A549 (cell line): ENCODE measurements around the gene DHDDS. TPM values are rescaled to one million over a fixed set of nuclear protein-coding genes. Genes with fewer than 3 reads are reported as not detected.

Source experiments
- ATAC-seq, 2 experiments: fragments of 200-7000 bp in 1 of 2; fragments of >200 bp in 1 of 2; cut with Nextera tagmentation in 1 of 2; cut with Tn5 transposase in 1 of 2; 3 replicates each; pipeline versions ENCODE4 v1.8.0 to v1.9.1; 2018 to 2020; ENCODE audit warnings: mild to moderate bottlenecking in 1 of 2, moderate library complexity in 1 of 2
- CTCF ChIA-PET: fragments of 300-600 bp; sonication (Branson Sonifier 250); formaldehyde crosslinking; extraction: SDS; loops from one replicate; lab custom pipeline; 2021; ENCODE audit warnings: antibody characterized with exemption, inconsistent platforms; lab: Yijun Ruan, JAX
- POLR2A ChIA-PET: fragments of 350-600 bp; formaldehyde crosslinking; extraction: SDS; loops from one replicate; lab custom pipeline; 2021; ENCODE audit warnings: antibody characterized with exemption, inconsistent platforms; lab: Yijun Ruan, JAX
- DNase-seq, 2 experiments: peaks; one replicate each; pipeline versions ENCODE4 v3.0.0 to v3.0.0-alpha.2; 2011 to 2016; ENCODE audit warnings: low read depth in 1 of 2, low spot score in 1 of 2
- FAIRE-seq: peaks from 2 replicates; lab custom pipeline; 2011; peaks lifted over from hg19 to GRCh38; lab: Jason Lieb, UNC
- H3K27ac ChIP-seq, 2 experiments: fragments of >200 bp; sonication (Bioruptor Twin); formaldehyde crosslinking; 3 replicates each; pipeline ENCODE4 v1.5.1; 2016 to 2017
- H3K4me1 ChIP-seq: fragments of >200 bp; sonication (Bioruptor Twin); formaldehyde crosslinking; 3 replicates; pipeline ENCODE4 v1.6.1; 2016
- H3K4me2 ChIP-seq: fragments of >200 bp; sonication (Bioruptor Twin); formaldehyde crosslinking; 3 replicates; pipeline ENCODE4 v1.6.1; 2016
- H3K4me3 ChIP-seq: fragments of >200 bp; sonication (Bioruptor Twin); formaldehyde crosslinking; 3 replicates; pipeline ENCODE4 v1.5.1; 2016
- H3K9me3 ChIP-seq: fragments of >200 bp; sonication (Bioruptor Twin); formaldehyde crosslinking; 3 replicates; pipeline ENCODE4 v1.6.1; 2016
- CBX8 ChIP-seq: fragments of 200-600 bp; sonication (generic); IDR thresholded peaks from 2 replicates; pipeline ENCODE4 v1.6.1; 2016
- CHD2 ChIP-seq: fragments of 150-350 bp; IDR thresholded peaks from 2 replicates; pipeline ENCODE4 v1.6.1; 2014; ENCODE audit warnings: low read length; ENCODE audit not compliant: partially characterized antibody
- EHMT2 ChIP-seq: fragments of 200-600 bp; sonication (generic); IDR thresholded peaks from 2 replicates; pipeline ENCODE4 v1.6.1; 2016; ENCODE audit warnings: antibody characterized with exemption, low read depth, mild to moderate bottlenecking, moderate library complexity
- ELK1 ChIP-seq: fragments of 150-350 bp; IDR thresholded peaks from 2 replicates; pipeline ENCODE4 v1.6.1; 2014; ENCODE audit warnings: low read depth, mild to moderate bottlenecking, low read length
- FOSB ChIP-seq: fragments of 250-450 bp; sonication (Bioruptor Pico); IDR thresholded peaks from 2 replicates; pipeline ENCODE4 v1.5.0; 2020; ENCODE audit warnings: mild to moderate bottlenecking, moderate library complexity
- FOSL2 ChIP-seq, 2 experiments: fragments of 450-650 bp in 1 of 2; fragments of >200 bp in 1 of 2; sonication (Bioruptor Twin) in 1 of 2; formaldehyde crosslinking; IDR thresholded peaks; 2 replicates each; pipeline versions ENCODE4 v1.5.0 to v1.6.1; 2016 to 2020; ENCODE audit warnings: mild to moderate bottlenecking in 1 of 2, moderate library complexity in 1 of 2
- HEYL ChIP-seq: fragments of 250-450 bp; sonication (Bioruptor Pico); IDR thresholded peaks from 2 replicates; pipeline ENCODE4 v1.8.0; 2021; ENCODE audit warnings: mild to moderate bottlenecking, moderate library complexity
- HMGXB4 ChIP-seq: fragments of 250-450 bp; sonication (Bioruptor Pico); IDR thresholded peaks from 2 replicates; pipeline ENCODE4 v1.5.0; 2021; ENCODE audit warnings: mild to moderate bottlenecking, moderate library complexity, borderline replicate concordance
- HOXA7 ChIP-seq: fragments of 250-450 bp; sonication (Bioruptor Pico); IDR thresholded peaks from 2 replicates; pipeline ENCODE4 v1.5.0; 2020; ENCODE audit warnings: mild to moderate bottlenecking, moderate library complexity
- HOXB13 ChIP-seq: fragments of 250-450 bp; sonication (Bioruptor Pico); IDR thresholded peaks from 2 replicates; pipeline ENCODE4 v1.5.0; 2020; ENCODE audit warnings: low read depth, mild to moderate bottlenecking, moderate library complexity
- HOXB5 ChIP-seq: fragments of 250-450 bp; sonication (Bioruptor Pico); IDR thresholded peaks from 2 replicates; pipeline ENCODE4 v1.5.0; 2020; ENCODE audit warnings: mild to moderate bottlenecking, moderate library complexity
- JUN ChIP-seq, 2 experiments: fragments of >200 bp; sonication (Bioruptor Twin); formaldehyde crosslinking; IDR thresholded peaks; 2 replicates in 1 of 2; 3 replicates in 1 of 2; pipeline ENCODE4 v1.6.1; 2016 to 2017
- JUNB ChIP-seq: fragments of >200 bp; sonication (Bioruptor Twin); formaldehyde crosslinking; IDR thresholded peaks from 2 replicates; pipeline ENCODE4 v1.6.1; 2016
- KDM1A ChIP-seq: fragments of 200-600 bp; sonication (generic); IDR thresholded peaks from 2 replicates; pipeline ENCODE4 v1.6.1; 2016; ENCODE audit warnings: low read depth, mild to moderate bottlenecking
- MAZ ChIP-seq: fragments of 150-350 bp; IDR thresholded peaks from 2 replicates; pipeline ENCODE4 v1.6.1; 2014; ENCODE audit warnings: antibody characterized with exemption, low read depth, low read length, borderline replicate concordance
- PBX3 ChIP-seq: IDR thresholded peaks from 2 replicates; pipeline ENCODE4 v1.6.1; 2012
- PHF8 ChIP-seq: fragments of 200-600 bp; sonication (generic); IDR thresholded peaks from 2 replicates; pipeline ENCODE4 v1.6.1; 2016; ENCODE audit warnings: low read depth, mild to moderate bottlenecking, antibody characterized with exemption, moderate library complexity, borderline replicate concordance
- POLR2A ChIP-seq: IDR thresholded peaks from 2 replicates; pipeline ENCODE4 v1.6.1; 2012; ENCODE audit warnings: mild to moderate bottlenecking, low read length
- RAD21 ChIP-seq, 2 experiments: fragments of >200 bp in 1 of 2; sonication (Bioruptor Twin) in 1 of 2; formaldehyde crosslinking in 1 of 2; IDR thresholded peaks in 1 of 2; conservative IDR thresholded peaks in 1 of 2; 2 replicates in 1 of 2; 3 replicates in 1 of 2; pipeline ENCODE4 v1.6.1; 2012 to 2018; ENCODE audit warnings: inconsistent platforms in 1 of 2
- REST ChIP-seq: fragments of 200-600 bp; sonication (generic); IDR thresholded peaks from 2 replicates; pipeline ENCODE4 v1.6.1; 2016; ENCODE audit warnings: antibody characterized with exemption, mild to moderate bottlenecking, moderate library complexity
- SMC3 ChIP-seq: fragments of >200 bp; sonication (Bioruptor Twin); formaldehyde crosslinking; IDR thresholded peaks from 3 replicates; pipeline ENCODE4 v1.6.1; 2018; ENCODE audit warnings: inconsistent platforms
- SREBF2 ChIP-seq: fragments of 450-650 bp; IDR thresholded peaks from 2 replicates; pipeline ENCODE4 v1.6.1; 2014; ENCODE audit warnings: mild to moderate bottlenecking, moderate library complexity
- TFCP2L1 ChIP-seq: fragments of 250-450 bp; sonication (Bioruptor Pico); IDR thresholded peaks from 2 replicates; pipeline ENCODE4 v1.5.0; 2021; ENCODE audit warnings: mild to moderate bottlenecking
- TP53 ChIP-seq: fragments of 250-450 bp; sonication (Bioruptor Pico); IDR thresholded peaks from 2 replicates; pipeline ENCODE4 v1.5.0; 2021; ENCODE audit warnings: mild to moderate bottlenecking, moderate library complexity
- ZFP36 ChIP-seq: fragments of 450-650 bp; IDR thresholded peaks from 2 replicates; pipeline ENCODE4 v1.6.1; 2014; ENCODE audit warnings: borderline replicate concordance; ENCODE audit not compliant: partially characterized antibody
- ZSCAN20 ChIP-seq: fragments of 250-450 bp; sonication (Bioruptor Pico); IDR thresholded peaks from 2 replicates; pipeline ENCODE4 v1.8.0; 2022; ENCODE audit warnings: mild to moderate bottlenecking, moderate library complexity
- WGBS: methylation state at CpG from one replicate; pipeline ENCODE4 v1.1.6; 2017; ENCODE audit errors: missing lambda C conversion rate; 5-methylcytosine and 5-hydroxymethylcytosine counted together
- polyA plus RNA-seq, 4 experiments: library from polyadenylated mRNA; depleted of rRNA in 3 of 4; stranded (reverse); fragments of >200 nt; fragmentation: RNase III in 1 of 4; extraction: RNeasy Plus Mini Kit Qiagen cat#74134 plus additional on column Dnase treatment in 1 of 4; gene quantifications; 2 replicates in 3 of 4; 3 replicates in 1 of 4; pipeline ENCODE4 v1.2.3, GENCODE V29; 2011 to 2017

DHDDS gene
- polyA plus RNA-seq, 2 of the 4 experiments (the other 2 are of a cell fraction) = 26.0 to 27.3 TPM

GRCh38 chr1:26452459-26453183, 20.5 kb downstream of the DHDDS start:
- H3K27ac ChIP-seq = no peak overlapping the region
- POLR2A ChIA-PET = no interaction called here
- H3K9me3 ChIP-seq = no peaks in the 10 kb centered on the region
- no peaks in the 10 kb centered on the region for H3K4me1 ChIP-seq
- CTCF ChIA-PET = interaction anchor here (0.6 kb wide), 1 partner anchor 35 kb away, joined by 4 read pairs; no protein-coding TSS in a partner anchor
- no peak overlapping the region for H3K4me2 ChIP-seq
- no peak overlapping the region for H3K4me3 ChIP-seq
- FAIRE-seq = no peak
- DNase-seq = no peak
- ATAC-seq = no peak
- no peak for TF ChIP-seq TP53
- TF ChIP-seq POLR2A = no peak
- no peak for TF ChIP-seq CHD2
- no peak for TF ChIP-seq SREBF2
- no peak for TF ChIP-seq KDM1A
- TF ChIP-seq CBX8 = no peak
- TF ChIP-seq ELK1 = no peak
- no peak for TF ChIP-seq HMGXB4 (CRISPR knock-in tag)
- TF ChIP-seq ZFP36 = no peak
- TF ChIP-seq HOXB13 = no peak
- TF ChIP-seq PBX3 = no peak
- no peak for TF ChIP-seq RAD21 (conservative IDR thresholded peaks at IDR 0.05 in 1 of 2, IDR thresholded peaks at IDR 0.05 in 1 of 2)
- no peak for TF ChIP-seq REST
- TF ChIP-seq JUN (IDR thresholded peaks at IDR 0.05) = no peak
- no peak for TF ChIP-seq TFCP2L1 (CRISPR knock-in tag)
- TF ChIP-seq EHMT2 = no peak
- TF ChIP-seq, all 56 proteins: peak for 0
- 94% methylated on average over 5 of the region's 5 CpGs for WGBS

- ChIA-PET CTCF (interaction anchor here (4.1 kb wide), 1 partner anchor 12 kb away, joined by 14 read pairs; the partner anchor contains the start of gene HMGN2), POLR2A (no interaction called here)
- 100% methylated on average over 1 of the region's 1 CpG for WGBS
- no peak for ATAC-seq
- no peaks in the 10 kb centered on the region for H3K9me3 ChIP-seq
- FAIRE-seq = no peak
- H3K4me1 ChIP-seq = no peaks in the 10 kb centered on the region
- no peak overlapping the region for H3K4me3 ChIP-seq
- H3K27ac ChIP-seq = no peak overlapping the region
- DNase-seq = no peak
- H3K4me2 ChIP-seq = no peak overlapping the region
- no peak for TF ChIP-seq CHD2
- no peak for TF ChIP-seq HOXB13
- no peak for TF ChIP-seq JUN (IDR thresholded peaks at IDR 0.05)
- no peak for TF ChIP-seq FOSB (CRISPR knock-in tag)
- no peak for TF ChIP-seq FOSL2 (IDR thresholded peaks at IDR 0.05)
- TF ChIP-seq FOSL2 (CRISPR knock-in tag; IDR thresholded peaks at IDR 0.05) = no peak
- no peak for TF ChIP-seq SREBF2
- no peak for TF ChIP-seq ZSCAN20
- TF ChIP-seq HOXB5 = no peak
- no peak for TF ChIP-seq MAZ
- TF ChIP-seq SMC3 = no peak
- TF ChIP-seq PHF8 = no peak
- TF ChIP-seq HMGXB4 (CRISPR knock-in tag) = no peak
- TF ChIP-seq HOXA7 (CRISPR knock-in tag) = no peak
- no peak for TF ChIP-seq HEYL
- TF ChIP-seq JUNB = no peak
Measured at GRCh38 chr1:26459148-26459547, 27.0 kb downstream of the DHDDS start.
